Measurements from ENCODE around the gene MBNL2.

Gene MBNL2

DNA sequence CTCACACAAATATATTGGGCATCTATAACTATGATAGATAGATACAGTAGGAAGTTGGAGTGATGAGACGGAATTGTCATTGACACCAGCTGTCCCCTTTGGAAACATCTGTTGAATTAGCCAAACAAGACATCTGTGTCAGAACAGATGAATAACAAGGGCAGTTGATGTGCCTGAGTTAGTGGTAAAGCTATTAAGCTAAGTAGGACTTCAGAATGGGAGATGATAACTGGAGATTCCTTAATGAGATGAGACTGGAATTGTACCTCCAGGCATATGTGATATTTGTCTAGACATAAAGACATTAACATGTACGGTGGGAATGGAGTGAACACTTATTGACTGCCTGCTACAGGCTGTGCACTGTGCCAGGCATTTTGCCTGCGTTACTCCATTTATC, 78.7 kb downstream of the MBNL2 start:
- H3K36me3 ChIP-seq = no peaks in the 10 kb centered on the region

DNA sequence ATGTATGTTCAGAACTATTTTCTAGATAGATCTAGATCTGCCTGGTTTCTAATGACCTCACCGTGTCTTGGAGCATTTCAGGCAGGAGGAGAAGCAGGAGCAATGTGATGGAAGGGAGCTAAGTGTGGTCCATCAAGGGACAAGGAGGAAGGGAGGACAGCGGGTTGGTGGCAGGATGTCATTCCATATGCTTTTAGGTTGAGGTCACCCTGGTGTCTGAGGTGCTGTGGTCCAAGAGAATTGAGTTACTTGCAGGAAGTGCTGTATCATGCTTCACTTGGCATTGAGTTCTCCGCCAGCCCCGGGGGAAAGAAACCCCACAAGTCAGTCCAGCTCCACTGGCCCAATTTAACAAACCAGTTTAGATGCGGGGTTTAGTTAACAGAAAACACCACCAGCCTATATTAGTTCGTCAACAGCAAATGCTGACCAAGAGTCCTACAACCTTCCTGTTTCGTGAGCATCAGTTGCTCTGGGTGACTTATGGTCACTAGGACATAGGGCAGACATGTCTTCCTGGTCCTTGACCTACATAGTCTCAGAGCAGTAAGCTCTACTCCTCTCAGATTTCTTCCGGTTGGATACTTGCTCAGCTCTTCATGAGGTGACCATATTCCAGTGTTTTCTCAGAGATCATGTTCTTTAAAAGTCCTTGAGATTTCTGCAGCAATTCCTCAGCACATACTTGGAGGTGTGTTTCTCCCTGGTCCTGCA, 79.4 kb downstream of the MBNL2 start:
- H3K27ac ChIP-seq = no peak overlapping the region
- TF ChIP-seq, protein P1, sequence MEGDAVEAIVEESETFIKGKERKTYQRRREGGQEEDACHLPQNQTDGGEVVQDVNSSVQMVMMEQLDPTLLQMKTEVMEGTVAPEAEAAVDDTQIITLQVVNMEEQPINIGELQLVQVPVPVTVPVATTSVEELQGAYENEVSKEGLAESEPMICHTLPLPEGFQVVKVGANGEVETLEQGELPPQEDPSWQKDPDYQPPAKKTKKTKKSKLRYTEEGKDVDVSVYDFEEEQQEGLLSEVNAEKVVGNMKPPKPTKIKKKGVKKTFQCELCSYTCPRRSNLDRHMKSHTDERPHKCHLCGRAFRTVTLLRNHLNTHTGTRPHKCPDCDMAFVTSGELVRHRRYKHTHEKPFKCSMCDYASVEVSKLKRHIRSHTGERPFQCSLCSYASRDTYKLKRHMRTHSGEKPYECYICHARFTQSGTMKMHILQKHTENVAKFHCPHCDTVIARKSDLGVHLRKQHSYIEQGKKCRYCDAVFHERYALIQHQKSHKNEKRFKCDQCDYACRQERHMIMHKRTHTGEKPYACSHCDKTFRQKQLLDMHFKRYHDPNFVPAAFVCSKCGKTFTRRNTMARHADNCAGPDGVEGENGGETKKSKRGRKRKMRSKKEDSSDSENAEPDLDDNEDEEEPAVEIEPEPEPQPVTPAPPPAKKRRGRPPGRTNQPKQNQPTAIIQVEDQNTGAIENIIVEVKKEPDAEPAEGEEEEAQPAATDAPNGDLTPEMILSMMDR (IDR thresholded peaks at IDR 0.05; ENCODE audit: low read depth, low read length) = no peak
- DNase-seq = no peak
- H3K4me3 ChIP-seq (ENCODE audit: low read depth, low read length) = no peak overlapping the region
- H3K36me3 ChIP-seq = no peaks in the 10 kb centered on the region
- H3K9me3 ChIP-seq (ENCODE audit: severe bottlenecking) = no peaks in the 10 kb centered on the region
- H3K27me3 ChIP-seq (ENCODE audit: insufficient read depth, low read depth, severe bottlenecking) = no peaks in the 10 kb centered on the region

More for the DNA sequence above, 78.7 kb downstream of the MBNL2 start:
- DNase-seq = no peak
- TF ChIP-seq, protein P1 (IDR thresholded peaks at IDR 0.05; ENCODE audit: low read depth, low read length) = no peak
- Histone ChIP-seq H3K27ac (no peak overlapping the region), H3K4me3 (ENCODE audit: low read depth, low read length) (no peak overlapping the region), H3K9me3 (ENCODE audit: severe bottlenecking) (no peaks in the 10 kb centered on the region), H3K27me3 (ENCODE audit: insufficient read depth, low read depth, severe bottlenecking) (no peaks in the 10 kb centered on the region)

DNA sequence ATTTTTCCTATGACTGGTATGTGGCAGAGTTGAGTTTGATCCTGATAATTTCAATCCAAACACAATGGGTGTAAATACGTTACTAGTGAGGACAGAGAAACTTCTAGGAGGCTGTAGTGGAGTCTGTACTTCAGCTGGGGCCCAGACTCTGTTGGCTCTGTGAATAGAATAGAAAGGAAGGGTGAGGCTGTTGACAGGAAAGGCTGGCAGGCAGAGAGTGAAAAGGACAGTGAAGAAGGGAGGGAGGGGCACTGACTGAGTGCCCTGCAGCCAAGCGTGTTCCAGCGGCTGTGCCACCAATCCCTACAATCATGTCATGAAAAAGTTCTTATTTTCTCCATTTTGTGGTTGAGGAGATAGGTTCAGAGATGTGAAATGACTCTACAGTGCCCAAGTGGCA, 80.5 kb downstream of the MBNL2 start:
- DNase-seq = no peak
- Histone ChIP-seq H3K27me3 (ENCODE audit: insufficient read depth, low read depth, severe bottlenecking) (no peaks in the 10 kb centered on the region), H3K9me3 (ENCODE audit: severe bottlenecking) (no peaks in the 10 kb centered on the region), H3K36me3 (no peaks in the 10 kb centered on the region), H3K4me3 (ENCODE audit: low read depth, low read length) (no peak overlapping the region), H3K27ac (no peak overlapping the region)
- TF ChIP-seq, protein P1 (IDR thresholded peaks at IDR 0.05; ENCODE audit: low read depth, low read length) = no peak

DNA sequence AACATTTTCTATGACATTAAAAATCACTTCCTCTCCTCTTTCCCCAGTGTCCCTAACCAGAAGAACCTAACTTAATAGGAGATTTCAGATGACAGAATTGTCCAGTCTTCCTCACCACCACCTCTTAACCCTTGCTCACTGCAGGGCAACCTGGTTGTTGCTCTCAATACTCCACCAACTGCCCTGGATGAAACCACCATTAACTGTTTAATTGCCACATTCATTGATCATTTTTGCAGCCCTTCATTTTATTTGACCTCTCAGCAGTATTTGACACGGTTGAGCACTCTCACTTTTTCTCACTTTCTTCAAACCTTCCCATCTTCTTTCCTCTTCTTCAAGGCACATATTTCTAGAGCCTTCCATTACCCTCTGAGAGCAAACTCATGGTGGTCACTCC, 84.0 kb downstream of the MBNL2 start:
- Histone ChIP-seq H3K36me3 (no peaks in the 10 kb centered on the region), H3K4me3 (ENCODE audit: low read depth, low read length) (no peak overlapping the region), H3K27ac (no peak overlapping the region), H3K27me3 (ENCODE audit: insufficient read depth, low read depth, severe bottlenecking) (no peaks in the 10 kb centered on the region), H3K9me3 (ENCODE audit: severe bottlenecking) (no peaks in the 10 kb centered on the region)
- DNase-seq = no peak
- TF ChIP-seq, protein P1 (IDR thresholded peaks at IDR 0.05; ENCODE audit: low read depth, low read length) = no peak

DNA sequence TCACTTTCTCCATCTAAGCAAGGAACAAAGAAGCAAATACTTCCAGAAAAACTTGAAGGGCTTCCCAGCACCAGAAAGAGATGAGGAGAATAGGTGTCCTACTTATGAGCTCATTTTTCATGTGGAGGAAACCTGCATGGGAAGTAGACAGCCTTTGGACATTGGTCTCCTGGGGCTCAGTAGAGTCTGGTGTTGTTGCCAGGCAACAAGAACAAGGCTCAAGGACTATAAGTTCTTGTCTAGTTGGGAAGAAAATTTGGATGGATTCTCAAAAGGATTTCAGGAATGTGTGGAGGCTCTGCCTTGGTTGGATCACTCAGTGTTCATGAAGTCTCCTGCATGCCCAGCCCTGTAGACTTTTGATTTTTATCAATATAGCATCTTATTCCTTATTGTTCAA, 84.5 kb downstream of the MBNL2 start:
- Histone ChIP-seq H3K36me3 (no peaks in the 10 kb centered on the region), H3K27me3 (ENCODE audit: insufficient read depth, low read depth, severe bottlenecking) (no peaks in the 10 kb centered on the region), H3K4me3 (ENCODE audit: low read depth, low read length) (no peak overlapping the region), H3K27ac (no peak overlapping the region), H3K9me3 (ENCODE audit: severe bottlenecking) (no peaks in the 10 kb centered on the region)
- DNase-seq = no peak
- TF ChIP-seq, protein P1 (IDR thresholded peaks at IDR 0.05; ENCODE audit: low read depth, low read length) = no peak

All from WERI-Rb-1 (cell line).